ENCODE results near the gene PAOX. TPM values are rescaled to one million over a fixed set of nuclear protein-coding genes. Genes with fewer than 3 reads are reported as not detected.
A peak's percentile ranks its signal among the peaks of the same experiment; 100 is the strongest.
"Not testable (repeated sequence)": the region's sequence is repeated elsewhere in the genome, so short reads cannot be mapped to it uniquely, and the experiment has no call there.

Gene PAOX
- total RNA-seq, 1 experiment from 2014 or later, result 6.7 TPM

- H3K4me1 Mint-ChIP-seq (ENCODE audit: low read depth, unreplicated experiment); H3K36me3 Mint-ChIP-seq (ENCODE audit: insufficient read depth, unreplicated experiment); H3K9me3 Mint-ChIP-seq (ENCODE audit: unreplicated experiment); H3K27ac Mint-ChIP-seq (ENCODE audit: unreplicated experiment); BruUV-seq (replicated peaks); H3K4me1 ChIP-seq; POLR2A ChIA-PET; DNase-seq; H3K4me3 ChIP-seq (ENCODE audit: low read depth, low read length); H3K27me3 ChIP-seq (replicated peaks; ENCODE audit: control insufficient read depth, insufficient read depth, low read length); intact Hi-C loops (cut with micrococcal nuclease; ENCODE audit: unreplicated experiment); CTCF ChIA-PET; H3K27me3 Mint-ChIP-seq (ENCODE audit: insufficient read depth, unreplicated experiment); H3K36me3 ChIP-seq (ENCODE audit: control insufficient read depth, insufficient read depth, low read length); H3K4me3 Mint-ChIP-seq (ENCODE audit: unreplicated experiment); H3K9me3 ChIP-seq: not testable (repeated sequence)
These were observed 53.0 kb downstream of the PAOX start for GRCh38 chr10:133431888-133432613.

GRCh38 chr10:133432789-133433188, 53.7 kb downstream of the PAOX start:
- H3K4me1 ChIP-seq; H3K4me3 ChIP-seq (ENCODE audit: low read depth, low read length); H3K4me1 Mint-ChIP-seq (ENCODE audit: low read depth, unreplicated experiment); CTCF ChIA-PET; H3K36me3 Mint-ChIP-seq (ENCODE audit: insufficient read depth, unreplicated experiment); H3K36me3 ChIP-seq (ENCODE audit: control insufficient read depth, insufficient read depth, low read length); H3K27ac Mint-ChIP-seq (ENCODE audit: unreplicated experiment); BruUV-seq (replicated peaks); H3K27me3 Mint-ChIP-seq (ENCODE audit: insufficient read depth, unreplicated experiment); intact Hi-C loops (cut with micrococcal nuclease; ENCODE audit: unreplicated experiment); POLR2A ChIA-PET; H3K27me3 ChIP-seq (replicated peaks; ENCODE audit: control insufficient read depth, insufficient read depth, low read length); H3K9me3 Mint-ChIP-seq (ENCODE audit: unreplicated experiment); H3K4me3 Mint-ChIP-seq (ENCODE audit: unreplicated experiment); H3K9me3 ChIP-seq; DNase-seq: not testable (repeated sequence)

GRCh38 chr10:133438711-133439273, 59.7 kb downstream of the PAOX start:
- no peaks in the 10 kb centered on the region for H3K36me3 ChIP-seq (ENCODE audit: control insufficient read depth, insufficient read depth, low read length)
- DNase-seq, result peak in 1 of 2 experiments; percentile 45
- Mint-ChIP-seq H3K4me3 (ENCODE audit: unreplicated experiment) (no peak overlapping the region), H3K36me3 (ENCODE audit: insufficient read depth, unreplicated experiment) (no peaks in the 10 kb centered on the region), H3K27me3 (ENCODE audit: insufficient read depth, unreplicated experiment) (peaks cover 4% of the 10 kb centered on the region), H3K9me3 (ENCODE audit: unreplicated experiment) (peaks cover 8% of the 10 kb centered on the region), H3K27ac (ENCODE audit: unreplicated experiment) (no peak overlapping the region), H3K4me1 (ENCODE audit: low read depth, unreplicated experiment) (peaks cover 9% of the 10 kb centered on the region)
- no peak overlapping the region for H3K4me3 ChIP-seq (ENCODE audit: low read depth, low read length)
- H3K27me3 ChIP-seq (replicated peaks; ENCODE audit: control insufficient read depth, insufficient read depth, low read length), result no peaks in the 10 kb centered on the region
- CTCF ChIA-PET, result interaction anchor here (1.0 to 1.1 kb wide), 4 partner anchors 22 to 119 kb away, joined by 3 to 7 read pairs (median 4); no protein-coding TSS in a partner anchor
- intact Hi-C loops (cut with micrococcal nuclease; ENCODE audit: unreplicated experiment), result loop anchor here (1.0 to 5.0 kb wide), 2 partner anchors 82 to 169 kb away; no protein-coding TSS in a partner anchor
- TF ChIP-seq CTCF (IDR thresholded peaks at IDR 0.05; ENCODE audit: insufficient read depth in 1 of 2, low read depth in 1 of 2, low read length in 1 of 2, severe bottlenecking in 1 of 2, unreplicated experiment in 1 of 2), result peak; percentile 30 to 55
- no peaks in the 10 kb centered on the region for H3K9me3 ChIP-seq
- peaks cover 3% of the 10 kb centered on the region; the same call in 1 of the 2 replicates for H3K4me1 ChIP-seq
- POLR2A ChIA-PET, result no interaction called here
- no TSS peak for BruUV-seq (replicated peaks)
